HG02610 (cell line): ENCODE measurements around the gene PPM1A.

Experiments
- ATAC-seq: cut with Tn5 transposase; IDR thresholded peaks from one replicate; pipeline ENCODE4 v1.9.1; 2021; ENCODE audit warnings: mild to moderate bottlenecking, moderate library complexity; ENCODE audit not compliant: unreplicated experiment

Gene PPM1A

DNA sequence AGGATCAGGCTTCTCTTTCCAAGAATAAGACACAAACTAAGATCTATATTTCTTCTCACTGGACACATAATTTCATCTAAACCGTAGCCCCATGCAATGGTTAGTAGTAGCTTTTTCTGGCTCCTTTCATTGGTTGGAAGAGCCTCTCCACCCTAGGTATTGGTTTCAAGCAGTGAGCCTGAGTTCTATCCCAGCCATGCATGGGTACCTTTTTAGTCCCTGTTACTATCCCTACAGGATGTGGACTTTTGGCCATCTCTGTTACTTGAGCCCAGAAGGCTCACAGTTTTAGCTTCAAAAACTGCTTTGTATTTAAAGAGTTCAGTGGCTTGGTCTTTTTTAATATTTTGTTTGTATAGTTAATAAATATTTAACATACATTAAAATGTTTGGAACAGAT lies 16.1 kb downstream of the PPM1A start:
- ATAC-seq = no peak

DNA sequence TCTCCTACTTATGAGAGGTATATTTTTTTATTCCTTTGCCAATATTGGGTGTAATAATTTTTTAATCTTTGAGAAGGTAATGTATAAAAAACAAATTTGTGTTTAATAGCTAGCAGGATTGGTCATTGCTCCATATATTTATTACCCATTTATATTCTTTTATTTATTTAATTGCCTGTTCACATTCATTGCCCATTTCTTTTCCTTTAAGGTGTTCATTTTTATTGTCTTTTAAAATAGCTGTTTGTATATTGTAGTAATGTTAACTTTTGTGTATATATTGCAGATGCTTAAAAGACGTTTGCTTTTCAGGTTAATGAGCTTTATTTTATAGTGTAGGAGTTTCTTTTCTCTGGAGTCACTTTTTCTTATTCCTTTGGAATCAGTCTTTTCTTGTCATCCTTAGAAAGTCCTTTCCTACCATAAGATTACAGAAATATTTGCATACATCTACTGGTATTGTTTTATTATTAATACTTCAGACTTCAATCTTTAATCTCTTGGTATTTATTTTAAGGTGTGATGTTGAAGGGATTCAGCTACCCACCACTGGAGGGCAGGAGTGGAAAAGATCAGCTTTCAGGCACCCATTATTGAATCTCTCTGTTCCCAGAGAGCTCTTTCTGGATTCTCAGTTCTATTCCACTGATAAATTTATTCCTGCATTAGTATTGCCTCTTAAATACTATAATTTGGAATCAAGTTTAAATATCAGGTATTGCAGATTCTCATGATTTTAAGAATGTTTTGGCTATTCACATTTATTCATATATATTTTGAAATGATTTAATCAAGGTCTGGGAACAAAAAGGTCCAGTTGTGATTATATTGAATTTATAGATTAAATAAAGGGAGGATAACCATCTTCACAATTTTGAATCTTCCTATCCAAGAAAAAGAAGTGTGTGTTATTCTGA lies 17.3 kb downstream of the PPM1A start:
- ATAC-seq = no peak

DNA sequence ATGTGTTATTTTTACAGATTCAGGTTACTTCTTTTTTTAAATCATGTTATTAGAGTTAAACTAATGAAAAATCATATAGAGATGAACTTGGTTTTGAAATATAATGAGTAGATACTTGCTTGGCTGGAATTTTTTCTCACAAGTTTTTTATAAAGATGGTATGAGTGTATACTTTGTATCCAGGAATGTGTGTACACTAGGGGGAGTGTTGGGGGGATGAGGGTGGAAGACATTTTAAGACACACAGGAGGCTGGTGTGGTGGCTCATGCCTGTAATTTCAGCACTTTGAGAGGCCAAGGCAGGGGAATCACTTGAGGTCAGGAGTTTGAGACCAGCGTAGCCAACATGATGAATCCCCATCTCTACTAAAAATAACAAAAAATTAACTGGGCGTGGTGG lies 23.2 kb downstream of the PPM1A start:
- ATAC-seq = no peak

DNA sequence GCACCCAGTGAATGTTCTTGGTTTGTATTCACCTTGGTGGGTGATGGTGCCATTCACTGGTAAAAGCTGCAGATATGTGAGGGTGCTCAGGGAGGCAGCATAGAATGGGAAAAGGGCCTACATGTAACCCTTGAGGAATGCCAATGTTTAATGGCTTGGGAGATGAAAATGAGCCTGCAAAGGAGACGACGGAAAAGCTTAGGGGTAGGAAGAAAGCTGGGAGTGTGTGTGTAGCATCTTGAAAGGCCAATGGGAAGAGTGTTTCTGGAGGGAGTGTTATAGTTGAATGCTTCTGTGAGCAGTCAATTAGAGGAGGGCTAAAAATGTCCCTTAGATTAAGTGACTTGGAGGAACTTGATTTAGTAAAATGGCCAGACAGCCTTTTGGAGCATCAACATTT lies 24.9 kb downstream of the PPM1A start:
- no peak for ATAC-seq

DNA sequence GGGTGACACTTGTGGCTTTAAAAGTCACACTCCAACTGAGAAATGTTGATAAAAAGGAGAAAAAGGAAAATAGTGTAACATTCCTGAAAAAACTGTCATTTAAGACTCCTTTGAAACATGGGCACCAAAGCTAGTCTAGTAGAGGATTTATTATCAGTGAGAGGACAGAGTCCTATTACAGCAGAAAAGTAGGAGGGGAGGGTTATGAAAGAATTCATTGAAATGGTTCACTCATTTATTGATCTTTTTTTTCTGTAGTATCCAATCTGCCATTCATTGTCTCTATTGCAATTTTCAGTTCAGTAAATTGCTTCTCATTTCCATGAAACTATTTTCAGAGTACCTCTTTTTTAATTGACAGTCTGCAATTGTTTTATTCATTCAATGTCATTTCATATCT lies 25.4 kb downstream of the PPM1A start:
- no peak for ATAC-seq

DNA sequence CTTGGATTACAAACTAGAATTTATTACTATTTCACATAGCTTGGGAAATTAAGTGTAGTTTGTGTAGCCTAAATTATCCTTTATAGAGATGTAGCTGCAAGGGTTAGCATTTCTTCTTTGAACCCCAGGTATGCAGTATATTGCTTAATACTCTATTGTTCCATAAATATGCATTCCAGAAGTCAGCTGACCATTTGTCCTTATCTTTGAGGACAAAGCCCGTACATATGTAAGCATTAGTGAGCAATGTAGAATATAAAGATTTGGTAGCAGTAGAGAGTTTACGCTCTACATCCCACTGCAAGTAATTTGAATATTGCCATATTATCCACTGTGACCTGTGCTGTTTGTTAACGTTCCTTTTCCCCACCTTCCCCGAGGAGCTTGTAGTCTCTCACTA lies 26.9 kb downstream of the PPM1A start:
- no peak for ATAC-seq

DNA sequence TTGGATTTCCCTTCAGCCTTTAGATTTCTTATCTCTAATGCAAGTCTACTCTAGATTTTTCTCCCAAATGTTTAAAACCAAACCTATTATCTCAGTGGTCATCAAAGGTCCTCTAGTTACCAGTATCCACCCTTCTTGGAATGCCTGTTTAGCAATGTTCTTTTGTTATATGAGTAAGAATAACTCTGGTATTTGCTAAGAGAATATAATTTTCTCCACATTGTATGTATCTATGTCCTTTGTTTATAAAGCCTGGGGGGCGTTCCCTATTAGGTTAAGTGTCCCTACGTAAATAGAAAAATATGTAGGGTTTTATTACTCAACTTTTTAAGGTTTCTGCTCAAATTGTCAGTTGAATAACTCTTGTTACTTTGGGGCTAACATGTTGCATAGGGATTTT lies 27.3 kb downstream of the PPM1A start:
- no peak for ATAC-seq

DNA sequence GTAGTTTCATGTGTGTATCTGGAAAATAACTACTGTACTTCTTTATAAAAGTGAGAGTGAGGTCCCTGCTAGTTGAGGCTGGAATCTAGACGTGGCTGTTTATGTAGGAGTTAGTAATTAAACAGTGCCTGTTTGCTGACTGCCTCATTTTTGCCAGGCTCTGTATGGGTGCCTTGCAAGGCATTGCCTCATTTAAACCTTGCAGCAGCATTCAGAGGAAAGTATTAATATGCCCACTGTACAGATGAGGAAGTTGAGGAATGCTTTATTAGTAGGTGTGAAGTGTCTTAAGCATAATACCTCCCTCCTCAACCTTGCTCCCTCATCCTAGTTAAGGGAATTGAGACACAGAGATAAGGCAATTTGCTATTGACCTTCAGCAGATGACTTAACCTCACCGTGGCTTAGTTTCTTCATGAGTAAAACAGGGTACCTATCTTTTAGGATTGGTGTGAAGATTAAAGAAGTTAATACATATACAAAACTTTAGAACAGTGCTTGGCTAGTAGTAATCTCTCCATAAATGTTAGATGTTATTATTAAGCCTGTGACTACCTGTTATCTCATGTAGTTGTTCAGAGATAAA lies 28.7 kb downstream of the PPM1A start:
- no peak for ATAC-seq

DNA sequence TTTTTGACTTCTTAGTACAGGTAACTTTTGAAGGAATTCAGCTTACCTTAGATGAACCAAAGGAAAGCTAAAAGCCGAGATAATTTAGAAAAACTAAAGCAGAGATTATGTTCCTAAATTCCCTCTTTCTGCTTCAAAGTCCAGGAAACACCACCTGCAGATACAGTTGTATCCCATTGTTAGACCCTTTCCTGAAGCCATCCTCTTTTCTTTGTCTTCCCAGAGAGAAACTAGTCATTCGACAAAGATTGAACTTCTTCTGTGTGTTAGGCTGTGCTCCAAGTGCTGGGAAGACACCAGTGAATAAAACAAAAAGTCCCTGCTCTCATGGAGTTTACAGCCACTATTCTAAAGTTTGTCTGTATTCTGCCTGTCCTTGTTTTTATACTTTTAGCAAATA lies 29.3 kb downstream of the PPM1A start:
- no peak for ATAC-seq

DNA sequence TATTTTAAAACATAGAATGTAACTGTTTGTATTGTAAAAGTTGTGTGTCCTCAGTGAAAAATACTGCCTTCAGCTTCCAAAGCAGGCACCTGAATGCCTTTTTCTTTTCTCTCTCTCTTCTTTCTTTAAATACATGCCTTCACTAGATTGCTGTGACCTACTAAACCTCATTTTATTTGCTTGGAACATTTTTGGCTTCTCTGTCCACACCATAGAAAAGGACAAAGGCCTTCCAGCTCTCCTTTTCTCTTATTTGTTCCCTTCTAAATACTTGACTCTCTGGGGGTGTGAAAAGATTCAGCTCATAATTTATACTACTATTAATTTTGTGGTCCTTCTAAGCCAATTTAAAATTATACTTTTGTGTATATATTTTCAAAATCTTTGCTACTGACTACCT lies 38.4 kb downstream of the PPM1A start:
- no peak for ATAC-seq

DNA sequence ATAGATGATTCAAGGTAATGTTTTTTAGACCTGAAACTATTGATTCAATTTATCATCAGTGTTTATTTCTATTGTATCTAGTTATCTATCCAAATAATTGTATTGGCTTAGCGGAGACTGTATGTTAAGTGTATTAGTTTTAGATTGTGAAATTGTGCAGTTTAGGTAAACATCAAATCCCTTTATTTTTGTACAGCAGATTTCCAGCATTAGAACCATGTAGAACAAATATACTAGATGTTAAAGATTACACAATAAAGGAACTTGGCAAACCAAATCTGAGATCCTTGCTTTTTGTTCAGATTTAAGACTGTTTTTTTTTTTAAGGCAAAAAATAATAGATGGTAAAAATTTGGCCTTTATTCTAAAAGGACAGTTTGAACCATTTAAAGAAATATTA lies 39.3 kb downstream of the PPM1A start:
- no peak for ATAC-seq

DNA sequence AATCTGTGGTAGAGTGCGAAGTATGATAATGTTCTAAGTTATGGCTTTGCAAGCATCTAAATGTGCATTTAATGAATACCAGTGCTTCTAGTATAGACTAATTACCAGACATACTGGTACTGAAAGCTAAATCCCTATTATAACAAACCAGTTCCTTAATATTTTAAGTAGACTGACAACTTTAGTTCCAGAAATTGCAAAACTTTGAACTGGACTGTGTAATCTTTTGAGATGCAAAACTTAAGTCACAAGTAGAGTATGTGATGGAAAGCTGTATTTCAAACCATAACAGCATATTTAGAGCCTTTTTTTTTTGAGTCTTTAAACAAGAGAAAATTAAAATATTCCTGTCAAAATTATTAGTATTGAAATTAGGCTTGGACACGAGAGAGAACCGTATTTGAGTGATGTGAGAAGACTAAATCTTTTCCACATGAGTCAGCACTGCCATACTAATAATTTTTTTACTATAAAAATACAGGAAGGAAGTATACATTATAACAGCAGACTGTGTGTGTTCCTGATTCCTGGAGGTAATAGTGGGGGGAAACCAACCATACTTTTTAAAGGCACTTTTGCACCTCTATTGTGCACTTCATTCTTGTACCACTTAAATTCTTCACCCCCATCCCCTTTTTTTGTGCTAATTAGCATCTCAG lies 45.5 kb downstream of the PPM1A start:
- no peak for ATAC-seq

DNA sequence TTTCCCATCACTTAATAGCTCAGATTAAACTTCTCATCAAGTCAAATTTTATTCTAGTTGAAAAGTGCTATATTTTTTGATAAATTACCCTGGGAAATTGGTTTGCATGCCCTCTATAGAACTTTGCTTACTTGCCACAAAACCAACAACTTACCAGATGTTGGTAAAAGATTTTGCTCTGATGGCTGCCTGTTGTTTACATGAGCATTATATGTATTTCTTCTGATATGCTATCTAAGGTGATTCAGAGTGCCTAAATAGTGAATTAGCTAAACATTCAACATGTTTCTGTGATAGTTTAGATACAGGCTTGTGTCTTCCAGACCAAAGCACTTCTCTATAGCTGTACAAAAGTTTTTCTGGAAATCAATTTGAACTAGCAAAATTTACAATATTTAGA lies 51.0 kb downstream of the PPM1A start:
- ATAC-seq = no peak

DNA sequence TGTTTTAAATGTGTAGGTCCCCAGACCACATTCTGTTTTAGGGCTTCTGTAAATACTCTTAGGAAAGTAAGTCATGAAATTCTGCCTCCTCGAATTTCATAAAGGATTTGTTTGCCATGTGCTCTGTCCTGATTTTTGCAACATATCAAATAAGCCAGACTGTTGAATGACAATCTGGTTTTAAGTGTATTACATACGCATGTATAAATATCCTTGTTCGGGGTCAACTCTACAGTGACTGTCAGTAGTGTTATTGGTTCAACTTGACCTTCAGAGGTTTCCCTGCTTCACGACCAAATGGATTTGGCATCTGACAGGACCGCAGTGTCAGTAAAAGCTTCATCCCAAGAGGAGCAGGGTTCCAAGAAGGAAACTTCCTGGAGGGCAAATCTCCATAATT lies 52.7 kb downstream of the PPM1A start:
- ATAC-seq = no peak

DNA sequence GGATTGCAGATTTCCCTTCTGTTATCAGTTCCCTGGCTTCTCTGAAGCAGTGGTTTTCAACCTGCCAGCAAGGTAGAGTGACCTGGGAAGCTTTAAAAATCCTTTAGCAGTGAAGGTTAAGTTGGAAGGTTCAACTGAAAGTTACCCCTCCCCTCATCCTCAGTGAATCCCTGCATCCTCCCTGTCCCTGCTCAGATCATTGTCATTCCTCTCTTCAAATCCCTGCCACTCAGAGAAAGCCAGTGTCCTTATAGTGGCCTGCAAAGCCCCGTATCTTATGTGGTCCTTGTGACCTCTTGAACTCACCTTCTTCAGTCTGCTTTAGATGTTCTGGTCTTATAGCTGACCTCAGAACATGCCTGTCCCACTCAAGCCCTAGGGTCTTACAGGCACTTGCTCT lies 53.6 kb downstream of the PPM1A start:
- no peak for ATAC-seq

DNA sequence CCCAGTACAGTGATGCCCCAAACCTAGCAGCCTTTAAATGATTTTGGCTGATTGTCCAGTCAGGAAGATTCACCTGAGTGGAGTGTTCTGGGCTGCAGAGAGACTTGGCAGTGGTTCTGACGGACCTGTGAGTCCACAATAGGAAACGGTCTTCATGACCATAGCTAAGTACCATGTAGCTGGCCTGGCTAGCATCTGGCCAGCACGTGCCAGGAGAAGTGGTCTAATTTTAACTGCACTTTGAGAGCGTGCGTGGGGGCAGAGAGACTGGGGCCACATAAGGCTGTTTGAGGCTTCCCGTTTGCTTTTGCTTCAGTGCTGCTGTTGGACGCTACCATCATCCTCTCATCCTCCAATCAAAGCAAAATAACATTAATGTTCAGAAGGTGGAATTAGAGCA lies 54.7 kb downstream of the PPM1A start:
- ATAC-seq = no peak

DNA sequence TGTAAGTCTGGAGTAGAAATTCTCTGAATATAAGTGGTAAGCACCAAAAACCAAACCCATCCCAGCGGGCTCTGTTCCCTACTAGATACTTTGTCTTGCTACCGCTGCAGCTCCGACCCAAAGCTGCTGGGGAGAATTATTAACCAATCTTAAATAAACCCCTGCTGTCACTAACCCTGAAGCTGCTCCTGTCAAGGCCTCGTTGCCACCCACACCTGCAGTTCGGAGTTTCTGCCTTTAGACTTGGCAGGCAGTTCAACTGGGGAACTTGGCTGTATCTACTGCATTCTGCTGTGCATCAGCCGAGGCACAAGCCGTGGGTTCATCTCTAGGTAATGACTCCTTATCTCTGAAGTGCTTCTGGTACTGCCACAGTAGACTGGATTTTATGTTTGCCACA lies 55.5 kb downstream of the PPM1A start:
- no peak for ATAC-seq

DNA sequence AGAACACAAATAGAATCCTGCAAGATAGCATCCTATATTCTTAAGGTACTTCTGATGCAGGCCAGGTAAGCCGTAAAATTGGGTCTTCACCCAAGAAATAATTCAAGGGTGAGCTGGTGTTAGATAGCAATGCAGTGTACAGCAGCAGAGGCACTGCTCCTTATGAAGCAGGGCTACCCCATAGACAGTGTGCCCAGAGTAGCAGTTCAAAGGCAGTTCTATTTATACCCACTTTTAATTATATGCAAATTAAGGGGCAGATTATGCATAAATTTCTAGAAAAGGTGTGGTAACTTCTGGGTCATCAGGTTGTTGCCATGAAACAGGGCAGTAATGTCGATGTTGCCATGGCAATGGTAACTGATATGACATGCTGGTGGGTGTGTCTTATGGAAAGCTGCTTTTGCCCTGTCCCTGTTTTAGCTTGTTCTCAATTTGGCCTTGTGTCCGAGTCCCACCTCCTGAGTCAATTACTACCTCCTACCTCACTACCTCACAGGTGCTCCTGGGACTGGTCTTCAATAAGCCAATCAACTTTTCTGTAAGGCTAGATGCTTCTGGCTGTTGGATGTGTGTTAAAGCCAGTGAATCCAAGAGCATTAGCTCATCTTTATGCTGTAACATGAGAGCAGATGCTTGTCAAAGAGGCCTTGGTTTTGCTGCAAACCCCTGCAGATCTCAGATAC lies 61.0 kb downstream of the PPM1A start:
- ATAC-seq = no peak

DNA sequence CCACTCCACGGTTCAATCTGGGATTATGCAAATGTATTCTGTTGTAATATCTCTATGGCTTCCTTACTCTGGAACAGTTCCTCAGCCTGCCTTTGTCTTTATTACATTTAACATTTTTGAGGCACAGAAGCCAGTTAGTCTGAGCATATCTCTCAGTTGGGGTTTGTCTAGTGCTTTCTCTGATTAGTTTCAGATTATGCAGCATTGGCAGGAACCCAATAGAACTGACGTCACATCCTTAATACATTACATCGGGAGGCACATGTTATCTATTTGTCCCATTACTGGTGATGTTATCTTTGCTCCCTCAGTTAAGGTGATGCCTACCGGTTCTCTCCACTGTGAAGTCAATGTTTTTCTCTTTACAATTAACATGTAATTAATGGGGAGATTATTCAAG lies 62.4 kb downstream of the PPM1A start:
- no peak for ATAC-seq

DNA sequence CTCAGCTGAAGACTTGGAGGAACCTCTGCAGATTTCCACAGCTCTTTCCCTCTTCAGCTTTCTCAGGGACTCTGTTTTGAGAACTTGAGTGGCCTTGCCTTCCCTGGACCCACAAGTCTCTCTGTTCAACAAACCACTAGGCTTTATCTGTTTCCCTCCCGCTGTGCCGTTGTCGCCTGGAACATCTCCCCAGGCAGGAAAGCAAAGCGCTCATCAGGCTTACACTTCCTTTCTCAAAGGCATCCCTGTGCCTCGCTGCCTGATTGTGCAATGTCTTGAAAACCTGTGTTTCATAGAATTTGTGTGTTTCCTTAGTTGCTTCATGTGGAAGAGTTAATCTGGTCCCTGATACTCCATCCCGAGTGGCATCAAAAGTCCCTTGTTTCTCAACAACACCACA lies 64.1 kb downstream of the PPM1A start:
- no peak for ATAC-seq

DNA sequence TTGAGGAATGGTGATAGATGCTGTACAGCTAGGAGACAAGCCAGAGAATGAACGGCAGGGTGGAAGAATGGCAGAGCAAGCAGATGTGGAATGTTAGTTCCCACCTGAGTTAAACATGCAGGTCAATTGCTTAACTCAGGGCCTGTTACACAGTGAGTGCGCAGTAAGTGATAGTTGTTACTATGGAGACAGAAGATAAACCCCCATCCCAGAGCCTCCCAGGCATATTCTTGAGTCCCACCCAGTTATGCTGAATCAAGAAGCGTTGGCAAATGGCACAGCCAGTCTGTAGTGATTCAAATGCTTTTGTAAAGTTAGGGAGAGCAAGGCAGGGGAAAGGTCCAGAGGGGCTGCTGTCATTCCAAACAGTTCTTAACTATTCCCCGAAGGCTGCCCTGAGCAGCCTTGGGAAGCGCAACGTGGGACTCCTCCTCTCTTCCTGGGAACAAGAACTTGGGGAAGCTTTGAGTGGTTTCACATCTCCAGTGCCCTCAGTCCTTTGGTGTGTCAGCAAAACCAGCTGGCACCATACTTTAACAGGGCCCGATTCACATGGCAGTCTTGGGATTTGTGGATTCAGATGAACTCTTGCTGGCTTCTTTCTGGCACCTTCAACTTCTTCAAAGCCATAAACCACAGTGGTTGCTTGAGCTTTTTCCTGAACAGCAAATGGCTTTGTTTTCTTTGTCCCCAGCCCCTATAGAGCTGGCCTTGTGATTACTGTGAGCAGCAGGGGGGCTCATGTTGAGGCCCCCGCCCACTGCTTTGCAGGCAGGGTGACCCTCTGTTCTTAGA lies 66.4 kb downstream of the PPM1A start:
- ATAC-seq = no peak
